GM13977 (cell line): Measurements from ENCODE around the gene ABCB4.

Experiments
- DNase-seq: peaks from one replicate; pipeline ENCODE4 v3.0.0; 2012; ENCODE audit warnings: low spot score
- in situ Hi-C: fragments of 300-500 bp; cut with MboI; formaldehyde crosslinking; loops from one replicate; pipeline ENCODE4 v1.12.0; 2022; ENCODE audit warnings: low sequenced_read_pairs, low pct_unique_long_range_greater_than_20kb, mixed read lengths, inconsistent platforms; ENCODE audit not compliant: unreplicated experiment
- TF ChIP-seq, protein P1 (sequence below): IDR thresholded peaks from 2 replicates; pipeline ENCODE4 v1.5.1; 2012; ENCODE audit warnings: mild to moderate bottlenecking, control low read depth; ENCODE audit not compliant: insufficient read depth; ENCODE audit errors: extremely low read depth, missing control alignments

The ABCB4 gene

GRCh38 chr7:87398446-87398845 is 77.0 kb downstream of the ABCB4 start:
- no peak for DNase-seq
- in situ Hi-C loops: no loop called here
- TF ChIP-seq, protein P1, sequence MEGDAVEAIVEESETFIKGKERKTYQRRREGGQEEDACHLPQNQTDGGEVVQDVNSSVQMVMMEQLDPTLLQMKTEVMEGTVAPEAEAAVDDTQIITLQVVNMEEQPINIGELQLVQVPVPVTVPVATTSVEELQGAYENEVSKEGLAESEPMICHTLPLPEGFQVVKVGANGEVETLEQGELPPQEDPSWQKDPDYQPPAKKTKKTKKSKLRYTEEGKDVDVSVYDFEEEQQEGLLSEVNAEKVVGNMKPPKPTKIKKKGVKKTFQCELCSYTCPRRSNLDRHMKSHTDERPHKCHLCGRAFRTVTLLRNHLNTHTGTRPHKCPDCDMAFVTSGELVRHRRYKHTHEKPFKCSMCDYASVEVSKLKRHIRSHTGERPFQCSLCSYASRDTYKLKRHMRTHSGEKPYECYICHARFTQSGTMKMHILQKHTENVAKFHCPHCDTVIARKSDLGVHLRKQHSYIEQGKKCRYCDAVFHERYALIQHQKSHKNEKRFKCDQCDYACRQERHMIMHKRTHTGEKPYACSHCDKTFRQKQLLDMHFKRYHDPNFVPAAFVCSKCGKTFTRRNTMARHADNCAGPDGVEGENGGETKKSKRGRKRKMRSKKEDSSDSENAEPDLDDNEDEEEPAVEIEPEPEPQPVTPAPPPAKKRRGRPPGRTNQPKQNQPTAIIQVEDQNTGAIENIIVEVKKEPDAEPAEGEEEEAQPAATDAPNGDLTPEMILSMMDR: no peak

DNA sequence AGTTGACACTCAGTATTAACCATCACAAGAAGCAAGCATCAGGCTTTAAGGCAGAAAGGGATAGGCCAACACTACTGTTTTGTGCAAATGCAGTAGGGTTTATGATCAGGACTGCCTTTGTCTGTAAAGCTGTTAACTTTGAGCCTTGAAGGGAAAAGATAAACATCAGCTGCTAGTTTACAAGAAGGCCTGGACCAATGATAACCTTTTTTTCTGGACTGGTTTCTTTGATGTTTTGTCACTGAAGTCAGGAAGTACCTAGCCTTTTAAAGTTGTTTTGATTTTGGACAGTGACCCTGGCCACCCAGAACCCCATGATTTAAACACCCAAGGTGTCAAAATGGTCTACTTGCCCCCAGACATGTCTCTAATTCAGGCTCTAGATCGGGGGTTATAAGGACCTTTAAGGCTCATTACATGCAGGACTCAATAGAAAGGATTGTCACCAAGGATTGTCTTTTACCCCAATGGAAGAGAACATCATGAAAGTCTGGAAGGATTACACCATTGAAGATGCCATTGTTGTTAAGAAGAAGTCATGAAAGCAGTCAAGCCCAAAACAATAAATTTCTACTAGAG is 79.9 kb downstream of the ABCB4 start:
- in situ Hi-C loops: no loop called here
- TF ChIP-seq, protein P1: no peak

DNA sequence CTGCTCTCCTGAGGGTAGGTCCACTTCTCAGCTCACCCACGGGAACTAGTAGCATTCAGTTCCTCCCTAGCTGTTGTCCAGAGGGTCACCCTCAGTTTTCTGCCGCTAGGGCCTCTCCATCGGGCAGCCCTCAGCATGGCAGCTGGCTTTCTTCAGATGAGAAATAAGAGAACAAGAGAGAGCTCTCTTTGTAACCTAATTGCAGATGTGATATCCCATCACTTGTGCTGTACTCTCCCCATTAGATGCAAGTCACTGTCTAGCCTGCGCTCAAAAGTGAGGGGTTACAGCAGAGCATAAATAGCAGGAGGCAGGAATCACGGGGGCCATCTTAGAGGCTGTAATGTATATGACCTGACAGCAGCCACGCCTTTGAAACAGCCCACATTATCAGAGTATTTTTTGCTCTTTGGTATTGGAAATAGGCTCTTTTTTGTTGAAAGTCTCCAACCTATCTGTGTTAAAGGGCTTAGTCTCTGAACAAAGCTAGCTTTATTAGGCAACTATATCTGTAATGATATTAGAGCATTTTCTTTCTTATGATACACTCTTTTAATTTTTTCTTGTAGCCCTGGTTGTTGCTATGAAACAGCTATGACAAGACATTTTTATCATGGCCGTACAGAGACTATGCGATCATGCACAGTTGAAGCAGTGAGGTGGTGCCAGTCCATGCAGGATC is 84.3 kb downstream of the ABCB4 start:
- DNase-seq: no peak
- in situ Hi-C loops: no loop called here
- TF ChIP-seq, protein P1: no peak

More for the DNA sequence above, 79.9 kb downstream of the ABCB4 start:
- DNase-seq: no peak

DNA sequence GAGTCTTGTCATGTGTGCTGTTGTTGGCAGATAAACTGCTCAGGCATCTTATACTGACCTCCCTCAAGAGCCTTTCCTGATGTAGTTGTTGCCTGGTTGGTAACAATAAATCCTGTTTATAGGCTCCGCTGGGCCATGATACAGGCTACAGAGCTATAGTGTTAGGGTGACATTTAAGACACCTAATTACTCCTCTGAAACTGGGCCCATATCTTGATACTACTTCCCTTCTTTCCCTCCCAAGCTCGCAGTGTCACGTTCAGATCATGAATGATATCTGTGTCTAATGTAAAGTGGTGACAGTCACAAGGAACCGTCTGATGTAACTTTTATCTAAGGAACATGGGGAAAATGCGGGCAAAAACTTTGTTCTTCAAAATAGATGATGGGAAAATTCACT is 94.6 kb downstream of the ABCB4 start:
- in situ Hi-C loops: no loop called here
- TF ChIP-seq, protein P1: no peak
- no peak for DNase-seq

- TF ChIP-seq, protein P1: no peak
- in situ Hi-C loops: no loop called here
- DNase-seq: no peak
Measured at GRCh38 chr7:87375662-87376435, 99.6 kb downstream of the ABCB4 start.

DNA sequence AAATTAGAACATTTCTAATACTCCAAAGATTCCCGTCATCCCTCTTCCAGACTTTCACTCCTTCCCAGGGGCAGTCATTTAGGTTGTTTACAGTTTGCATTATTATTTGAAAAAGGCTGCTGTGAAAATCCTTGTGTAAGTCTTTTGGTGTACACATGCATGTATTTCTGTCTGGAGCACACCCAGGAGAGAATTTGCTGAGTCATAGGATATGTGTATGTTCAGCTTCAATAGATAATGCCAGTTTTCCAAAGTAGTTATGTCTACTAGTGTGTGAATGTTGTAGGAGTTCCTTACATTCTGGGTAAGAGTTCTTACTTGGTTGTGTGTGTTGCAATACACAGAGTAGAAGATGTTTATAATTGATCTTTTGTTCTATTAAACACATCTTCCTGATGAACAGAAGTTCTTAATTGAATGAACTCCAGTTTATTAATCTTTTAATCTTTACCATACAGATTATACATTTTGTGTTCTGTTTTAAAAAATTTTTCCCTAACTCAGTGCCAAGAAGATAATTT is 104.8 kb downstream of the ABCB4 start:
- no peak for DNase-seq
- in situ Hi-C loops: no loop called here
- TF ChIP-seq, protein P1: no peak
